ENCODE measurements around the gene AZGP1. TPM values are rescaled to one million over a fixed set of nuclear protein-coding genes. Genes with fewer than 3 reads are reported as not detected.
A peak's percentile ranks its signal among the peaks of the same experiment; 100 is the strongest.

AZGP1 gene
- total and polyA plus RNA-seq, 2 of the 13 experiments (the other 11 are each of a cell fraction or from before 2014, with no cell fraction given) = 93.8 to 229 TPM

DNA sequence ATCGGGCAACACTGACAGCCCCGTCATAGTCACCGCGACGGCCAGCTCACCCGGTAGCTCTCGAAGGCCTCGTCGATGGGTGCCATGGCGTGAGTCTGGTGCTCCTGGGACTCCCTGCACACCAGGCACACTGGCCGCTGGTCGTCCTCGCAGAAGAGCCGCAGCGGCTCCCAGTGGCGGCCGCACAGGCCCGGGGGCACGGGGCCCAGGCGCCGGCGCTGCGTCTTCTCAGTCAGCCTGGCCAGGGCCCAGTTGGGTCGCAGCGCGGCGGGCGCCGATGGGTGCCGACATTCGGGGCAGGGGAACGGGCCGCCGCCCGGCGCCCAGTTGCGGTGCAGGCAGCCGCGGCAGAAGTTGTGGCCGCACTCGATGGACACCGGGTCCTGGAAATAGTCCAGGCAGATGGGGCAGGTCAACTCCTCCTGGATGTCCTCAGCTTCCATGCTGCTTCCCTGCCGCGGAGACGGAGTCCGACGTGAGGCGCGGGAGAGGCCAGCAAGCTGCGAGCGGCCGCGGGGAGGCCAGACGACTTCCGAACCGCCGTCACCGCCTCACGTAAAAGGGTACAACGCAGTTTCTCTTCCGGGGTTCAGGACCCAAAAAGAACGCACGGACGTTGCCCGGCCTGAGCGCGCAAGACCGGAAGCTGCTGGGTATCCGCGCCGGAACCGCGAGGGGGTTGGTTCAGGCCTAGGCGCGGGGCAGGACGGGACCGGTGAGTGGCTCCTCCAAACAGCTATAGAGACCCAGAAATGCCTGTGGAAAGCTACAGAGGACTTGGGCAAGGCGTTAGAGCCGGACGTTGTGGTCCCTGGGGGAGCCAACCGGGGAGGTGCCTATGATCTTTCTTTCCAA is 56.6 kb downstream of the AZGP1 start, which contains the start of gene TRIM4 (continued):
- TF ChIP-seq NFIB (CRISPR knock-in tag; IDR thresholded peaks at IDR 0.05; ENCODE audit: borderline replicate concordance) (no peak), BRCA1 (CRISPR knock-in tag; IDR thresholded peaks at IDR 0.05) (no peak), FOXJ3 (CRISPR knock-in tag; IDR thresholded peaks at IDR 0.05; ENCODE audit: borderline replicate concordance) (peak; percentile 60; the same call in 1 of the 2 replicates), CREM (IDR thresholded peaks at IDR 0.05) (peak; percentile 68), CREM (CRISPR knock-in tag; IDR thresholded peaks at IDR 0.05) (no peak), ZNF292 (CRISPR knock-in tag; IDR thresholded peaks at IDR 0.05; ENCODE audit: borderline replicate concordance, low read depth) (0 out of 2 replicates have a peak, but pooled peaks have one; percentile 49), ZGPAT (CRISPR knock-in tag; IDR thresholded peaks at IDR 0.05) (peak; percentile 74; the same call in 1 of the 2 replicates), KMT2B (CRISPR knock-in tag; IDR thresholded peaks at IDR 0.05) (peak; percentile 91), GTF3A (CRISPR knock-in tag; conservative IDR thresholded peaks at IDR 0.05) (no peak), KDM3A (CRISPR knock-in tag; IDR thresholded peaks at IDR 0.05; ENCODE audit: low read depth) (peak; percentile 68; the same call in 1 of the 2 replicates), CEBPG (CRISPR knock-in tag; IDR thresholded peaks at IDR 0.05) (no peak), SNAPC4 (CRISPR knock-in tag; IDR thresholded peaks at IDR 0.05) (peak; percentile 77; the same call in 1 of the 2 replicates), PRPF4 (IDR thresholded peaks at IDR 0.05; ENCODE audit: low read depth, low read length, poor library complexity, severe bottlenecking) (no peak), PHF5A (CRISPR knock-in tag; IDR thresholded peaks at IDR 0.05; ENCODE audit: low read depth, unreplicated experiment) (peak; percentile 75)
- TF ChIP-seq, protein P1, sequence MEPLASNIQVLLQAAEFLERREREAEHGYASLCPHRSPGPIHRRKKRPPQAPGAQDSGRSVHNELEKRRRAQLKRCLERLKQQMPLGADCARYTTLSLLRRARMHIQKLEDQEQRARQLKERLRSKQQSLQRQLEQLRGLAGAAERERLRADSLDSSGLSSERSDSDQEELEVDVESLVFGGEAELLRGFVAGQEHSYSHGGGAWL (CRISPR knock-in tag; IDR thresholded peaks at IDR 0.05) = no peak; the same call in 1 of the 2 replicates
- TF ChIP-seq, protein P2, sequence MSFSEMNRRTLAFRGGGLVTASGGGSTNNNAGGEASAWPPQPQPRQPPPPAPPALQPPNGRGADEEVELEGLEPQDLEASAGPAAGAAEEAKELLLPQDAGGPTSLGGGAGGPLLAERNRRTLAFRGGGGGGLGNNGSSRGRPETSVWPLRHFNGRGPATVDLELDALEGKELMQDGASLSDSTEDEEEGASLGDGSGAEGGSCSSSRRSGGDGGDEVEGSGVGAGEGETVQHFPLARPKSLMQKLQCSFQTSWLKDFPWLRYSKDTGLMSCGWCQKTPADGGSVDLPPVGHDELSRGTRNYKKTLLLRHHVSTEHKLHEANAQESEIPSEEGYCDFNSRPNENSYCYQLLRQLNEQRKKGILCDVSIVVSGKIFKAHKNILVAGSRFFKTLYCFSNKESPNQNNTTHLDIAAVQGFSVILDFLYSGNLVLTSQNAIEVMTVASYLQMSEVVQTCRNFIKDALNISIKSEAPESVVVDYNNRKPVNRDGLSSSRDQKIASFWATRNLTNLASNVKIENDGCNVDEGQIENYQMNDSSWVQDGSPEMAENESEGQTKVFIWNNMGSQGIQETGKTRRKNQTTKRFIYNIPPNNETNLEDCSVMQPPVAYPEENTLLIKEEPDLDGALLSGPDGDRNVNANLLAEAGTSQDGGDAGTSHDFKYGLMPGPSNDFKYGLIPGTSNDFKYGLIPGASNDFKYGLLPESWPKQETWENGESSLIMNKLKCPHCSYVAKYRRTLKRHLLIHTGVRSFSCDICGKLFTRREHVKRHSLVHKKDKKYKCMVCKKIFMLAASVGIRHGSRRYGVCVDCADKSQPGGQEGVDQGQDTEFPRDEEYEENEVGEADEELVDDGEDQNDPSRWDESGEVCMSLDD (CRISPR knock-in tag; IDR thresholded peaks at IDR 0.05; ENCODE audit: borderline replicate concordance) = 0 out of 2 replicates have a peak, but pooled peaks have one; percentile 72
- TF ChIP-seq, protein P3, sequence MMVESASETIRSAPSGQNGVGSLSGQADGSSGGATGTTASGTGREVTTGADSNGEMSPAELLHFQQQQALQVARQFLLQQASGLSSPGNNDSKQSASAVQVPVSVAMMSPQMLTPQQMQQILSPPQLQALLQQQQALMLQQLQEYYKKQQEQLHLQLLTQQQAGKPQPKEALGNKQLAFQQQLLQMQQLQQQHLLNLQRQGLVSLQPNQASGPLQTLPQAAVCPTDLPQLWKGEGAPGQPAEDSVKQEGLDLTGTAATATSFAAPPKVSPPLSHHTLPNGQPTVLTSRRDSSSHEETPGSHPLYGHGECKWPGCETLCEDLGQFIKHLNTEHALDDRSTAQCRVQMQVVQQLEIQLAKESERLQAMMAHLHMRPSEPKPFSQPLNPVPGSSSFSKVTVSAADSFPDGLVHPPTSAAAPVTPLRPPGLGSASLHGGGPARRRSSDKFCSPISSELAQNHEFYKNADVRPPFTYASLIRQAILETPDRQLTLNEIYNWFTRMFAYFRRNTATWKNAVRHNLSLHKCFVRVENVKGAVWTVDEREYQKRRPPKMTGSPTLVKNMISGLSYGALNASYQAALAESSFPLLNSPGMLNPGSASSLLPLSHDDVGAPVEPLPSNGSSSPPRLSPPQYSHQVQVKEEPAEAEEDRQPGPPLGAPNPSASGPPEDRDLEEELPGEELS (CRISPR knock-in tag; IDR thresholded peaks at IDR 0.05) = peak; percentile 56; the same call in 1 of the 2 replicates

Data from HepG2 (cell line).